ENCODE results near the gene GULP1. TPM values are rescaled to one million over a fixed set of nuclear protein-coding genes. Genes with fewer than 3 reads are reported as not detected.

Gene GULP1
- total RNA-seq, 4 donors from 2014 or later, result 43.3 to 64.8 (median 50.3) TPM

- no peak for TF ChIP-seq EP300 (IDR thresholded peaks at IDR 0.05)
- TF ChIP-seq CTCF (IDR thresholded peaks at IDR 0.05), result no peak
- TF ChIP-seq POLR2A (IDR thresholded peaks at IDR 0.05), result no peak
- TF ChIP-seq POLR2AphosphoS5 (IDR thresholded peaks at IDR 0.05), result no peak
- Histone ChIP-seq H3K9me3 (no peaks in the 10 kb centered on the region), H3K4me1 (no peaks in the 10 kb centered on the region), H3K27ac (no peak overlapping the region), H3K4me3 (no peak overlapping the region), H3K36me3 (no peaks in the 10 kb centered on the region), H3K27me3 (no peaks in the 10 kb centered on the region)
- ATAC-seq, result no peak
- 38 to 100% methylated on average over 1 of the region's 1 CpG for WGBS, 2 donors (ENCODE audit: low coverage in 1 of 2)
Observed at GRCh38 chr2:188251034-188251433, 40.6 kb upstream of the GULP1 start.

GRCh38 chr2:188256420-188256819 is 35.3 kb upstream of the GULP1 start:
- H3K27ac ChIP-seq, result no peak overlapping the region
- TF ChIP-seq POLR2AphosphoS5 (IDR thresholded peaks at IDR 0.05), result no peak
- TF ChIP-seq CTCF (IDR thresholded peaks at IDR 0.05), result no peak
- TF ChIP-seq EP300 (IDR thresholded peaks at IDR 0.05), result no peak
- no peak for TF ChIP-seq POLR2A (IDR thresholded peaks at IDR 0.05)
- no peak for ATAC-seq
- no peaks in the 10 kb centered on the region for H3K27me3 ChIP-seq
- H3K9me3 ChIP-seq, result no peaks in the 10 kb centered on the region
- no peak overlapping the region for H3K4me3 ChIP-seq
- H3K36me3 ChIP-seq, result no peaks in the 10 kb centered on the region
- no peaks in the 10 kb centered on the region for H3K4me1 ChIP-seq

DNA sequence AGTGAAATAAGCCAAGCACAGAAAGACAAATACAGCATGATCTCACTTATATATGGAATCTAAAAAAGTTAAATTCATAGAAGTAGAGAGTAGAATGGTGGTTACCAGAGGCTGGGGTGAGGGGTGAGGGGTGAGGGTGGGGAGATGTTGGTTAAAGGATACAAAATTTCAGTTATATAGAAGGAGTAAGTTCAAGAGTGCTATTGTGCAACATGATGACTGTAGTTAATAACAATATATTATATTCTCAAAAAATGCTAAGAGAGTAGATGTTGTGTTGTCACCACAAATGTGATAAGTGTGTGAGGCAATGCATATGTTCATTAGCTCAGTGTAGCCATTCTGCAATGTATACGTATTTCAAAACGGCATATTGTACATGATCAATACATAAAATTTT is 26.4 kb upstream of the GULP1 start:
- TF ChIP-seq CTCF (IDR thresholded peaks at IDR 0.05) (no peak), EP300 (IDR thresholded peaks at IDR 0.05) (no peak), POLR2A (IDR thresholded peaks at IDR 0.05) (no peak), POLR2AphosphoS5 (IDR thresholded peaks at IDR 0.05) (no peak)
- Histone ChIP-seq H3K4me1 (no peaks in the 10 kb centered on the region), H3K9me3 (no peaks in the 10 kb centered on the region), H3K27ac (no peak overlapping the region), H3K36me3 (no peaks in the 10 kb centered on the region), H3K4me3 (no peak overlapping the region), H3K27me3 (no peaks in the 10 kb centered on the region)
- WGBS, 2 donors (ENCODE audit: low coverage in 1 of 2), result 92 to 97% methylated on average over 2 of the region's 2 CpGs
- no peak for ATAC-seq

GRCh38 chr2:188267776-188268175 is 23.9 kb upstream of the GULP1 start:
- no peak overlapping the region for H3K4me3 ChIP-seq
- no peak for ATAC-seq
- H3K36me3 ChIP-seq, result no peaks in the 10 kb centered on the region
- 91 to 96% methylated on average over 2 of the region's 2 CpGs for WGBS, 2 donors (ENCODE audit: low coverage in 1 of 2)
- H3K9me3 ChIP-seq, result no peaks in the 10 kb centered on the region
- H3K4me1 ChIP-seq, result no peaks in the 10 kb centered on the region
- TF ChIP-seq POLR2A (IDR thresholded peaks at IDR 0.05) (no peak), CTCF (IDR thresholded peaks at IDR 0.05) (no peak)
- H3K27me3 ChIP-seq, result no peaks in the 10 kb centered on the region
- no peak overlapping the region for H3K27ac ChIP-seq

DNA sequence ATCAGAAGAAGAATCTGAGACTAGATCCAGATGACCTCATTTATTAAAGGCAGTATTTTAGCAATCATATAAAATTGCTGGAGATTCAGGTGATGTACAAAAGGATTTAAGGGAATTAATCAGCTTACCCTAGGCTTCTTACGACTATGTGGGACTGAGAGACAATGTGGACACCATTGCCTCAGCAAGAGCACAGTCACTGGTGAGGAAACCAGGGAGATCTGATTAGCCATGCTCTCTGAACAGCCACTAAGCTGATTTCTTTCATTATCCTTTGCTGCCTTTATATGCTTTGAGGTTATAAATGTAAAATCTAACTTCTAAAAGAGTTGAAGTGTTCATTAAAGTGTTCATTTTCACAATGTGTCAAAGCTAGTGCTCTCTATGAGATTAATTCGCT is 22.7 kb upstream of the GULP1 start:
- H3K36me3 ChIP-seq, result no peaks in the 10 kb centered on the region
- TF ChIP-seq CTCF (IDR thresholded peaks at IDR 0.05), result no peak
- no peak for TF ChIP-seq EP300 (IDR thresholded peaks at IDR 0.05)
- H3K27me3 ChIP-seq, result no peaks in the 10 kb centered on the region
- no peak for ATAC-seq
- no peaks in the 10 kb centered on the region for H3K4me1 ChIP-seq
- no peak overlapping the region for H3K27ac ChIP-seq
- H3K4me3 ChIP-seq, result no peak overlapping the region
- no peaks in the 10 kb centered on the region for H3K9me3 ChIP-seq
- 90 to 93% methylated on average over 2 of the region's 2 CpGs for WGBS, 2 donors (ENCODE audit: low coverage in 1 of 2)
